T-helper 22 cell (primary cell): Measurements from ENCODE around the gene CXorf58.
"Not testable (repeated sequence)": the region's sequence is repeated elsewhere in the genome, so short reads cannot be mapped to it uniquely, and the experiment has no call there.

Experiments
- DNase-seq: peaks from one replicate; pipeline ENCODE4 v3.0.0-alpha.2; 2020; ENCODE audit warnings: low read depth

The CXorf58 gene, protein sequence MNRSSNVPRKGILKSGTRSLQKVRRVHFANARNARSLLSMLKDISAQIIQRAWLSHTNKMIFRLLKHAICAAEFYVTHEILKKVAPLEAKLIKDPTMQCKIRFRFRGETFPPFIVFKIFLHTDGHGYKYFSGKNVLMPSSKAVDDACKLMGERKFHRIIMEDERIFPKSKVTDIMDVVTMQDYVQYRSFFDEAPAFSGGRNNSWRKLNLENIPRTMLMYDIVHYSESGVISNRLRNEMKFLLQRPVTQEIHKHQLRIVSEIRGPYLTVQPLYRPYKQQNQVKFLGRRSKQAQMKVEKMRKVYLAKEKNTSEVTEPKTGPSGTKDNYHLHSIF

GRCh38 chrX:23907498-23908218 lies at the start of gene CXorf58, which contains the start of gene APOO:
CXorf58 (plus strand) TSS chrX:23908006; CDS start chrX:23910303, 2,297 bp downstream.
APOO (minus strand) TSS chrX:23907938; CDS start chrX:23907702, 236 bp downstream.
- DNase-seq: peak; percentile 82

- DNase-seq: not testable (repeated sequence)
These were observed 48.6 kb upstream of the CXorf58 start for GRCh38 chrX:23859238-23859637.

DNA sequence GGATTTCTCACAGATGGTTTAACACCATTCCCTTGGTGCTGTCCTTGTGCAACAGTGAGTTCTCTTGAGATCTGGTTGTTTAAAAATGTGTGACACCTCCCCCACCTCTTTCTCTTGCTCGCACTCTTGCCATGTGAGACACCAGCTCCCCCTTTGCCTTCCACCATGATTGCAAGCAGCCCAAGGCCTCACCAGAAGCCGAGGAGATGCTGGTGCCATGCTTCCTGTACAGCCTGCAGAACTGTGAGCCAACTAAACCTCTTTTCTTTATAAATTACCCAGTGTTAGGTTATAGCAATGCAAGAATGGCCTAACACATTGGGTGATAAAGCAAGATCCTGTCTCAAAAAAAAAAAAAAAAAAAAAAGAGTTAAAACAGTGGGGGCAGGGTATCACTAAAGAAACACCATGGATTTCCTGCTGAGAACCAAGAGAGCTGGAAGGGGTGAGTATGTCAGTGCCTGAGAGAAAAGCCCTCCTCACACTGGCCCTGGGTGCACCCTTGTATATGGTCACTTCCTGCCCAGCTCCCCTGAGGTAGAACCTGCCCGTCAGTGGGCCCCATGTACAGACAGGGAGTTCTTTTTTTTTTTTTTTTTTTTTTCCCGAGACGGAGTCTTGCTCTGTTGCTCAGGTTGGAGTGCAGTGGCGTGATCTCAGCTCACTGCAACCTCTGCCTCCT lies 46.5 kb upstream of the CXorf58 start:
- DNase-seq: no peak

DNA sequence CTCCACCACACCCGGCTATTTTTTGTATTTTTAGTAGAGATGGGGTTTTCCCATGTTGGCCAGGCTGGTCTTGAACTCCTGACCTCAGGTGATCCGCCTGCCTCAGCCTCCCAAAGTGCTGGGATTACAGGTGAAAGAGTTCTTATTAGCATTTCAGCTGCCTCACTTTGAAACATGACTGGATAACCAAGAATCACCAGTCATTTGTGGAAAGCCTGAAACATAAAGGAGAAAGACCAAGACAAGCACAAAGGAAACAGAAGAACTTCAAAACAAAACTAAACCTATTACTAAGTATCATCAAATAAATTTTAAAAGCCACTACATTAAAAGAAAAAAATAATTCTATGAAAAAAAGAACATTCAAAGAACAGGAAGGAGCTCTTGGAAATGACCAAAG lies 45.9 kb upstream of the CXorf58 start:
- not testable (repeated sequence) for DNase-seq

- DNase-seq: no peak
These were observed 43.0 kb upstream of the CXorf58 start for GRCh38 chrX:23864742-23865326.

GRCh38 chrX:23870041-23870440 lies 37.8 kb upstream of the CXorf58 start:
- DNase-seq: no peak

- DNase-seq: no peak
These were observed 35.8 kb upstream of the CXorf58 start for GRCh38 chrX:23871905-23872546.

DNA sequence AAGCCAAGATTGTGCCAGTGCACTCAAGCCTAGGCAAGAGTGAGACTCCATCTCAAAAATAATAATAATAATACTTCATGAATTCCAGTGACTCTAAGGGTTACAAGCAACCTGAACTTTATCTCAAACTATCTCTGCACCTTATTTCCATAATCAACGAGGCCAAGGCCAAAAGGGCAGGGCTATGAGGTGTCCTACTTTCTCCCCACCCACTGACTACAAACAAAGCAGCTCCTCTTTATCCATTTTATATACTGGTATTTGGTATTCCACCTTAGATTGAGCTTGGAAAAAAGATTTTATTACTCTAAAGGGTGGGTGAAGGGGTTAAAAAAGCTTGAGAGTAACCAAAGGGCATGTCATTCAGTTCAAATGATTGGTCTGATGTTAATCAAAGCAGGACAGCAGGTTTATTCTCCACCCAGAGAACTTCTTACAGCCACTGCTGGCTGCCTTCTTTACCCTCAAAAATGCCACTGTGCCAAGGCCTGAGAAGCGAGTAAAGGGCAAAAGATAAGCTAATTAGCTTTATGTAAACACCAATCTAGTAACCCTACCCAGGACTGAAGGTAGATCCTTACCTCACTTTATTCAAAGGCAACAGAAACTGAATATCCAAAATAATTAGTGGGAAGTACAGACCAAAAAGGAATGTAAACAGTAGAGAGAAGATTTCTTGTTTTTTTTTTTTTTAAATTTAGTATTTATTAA lies 28.3 kb upstream of the CXorf58 start:
- DNase-seq: no peak

GRCh38 chrX:23883737-23884354 lies 24.0 kb upstream of the CXorf58 start:
- no peak for DNase-seq

GRCh38 chrX:23884427-23885024 lies 23.3 kb upstream of the CXorf58 start:
- no peak for DNase-seq

GRCh38 chrX:23885803-23886202 lies 22.0 kb upstream of the CXorf58 start:
- no peak for DNase-seq

- no peak for DNase-seq
These were observed 20.4 kb upstream of the CXorf58 start for GRCh38 chrX:23887451-23887850.

GRCh38 chrX:23887918-23888317 lies 19.9 kb upstream of the CXorf58 start:
- no peak for DNase-seq

- DNase-seq: no peak
These were observed 18.8 kb upstream of the CXorf58 start for GRCh38 chrX:23888887-23889501.

- no peak for DNase-seq
These were observed 16.9 kb upstream of the CXorf58 start for GRCh38 chrX:23890933-23891332.

DNA sequence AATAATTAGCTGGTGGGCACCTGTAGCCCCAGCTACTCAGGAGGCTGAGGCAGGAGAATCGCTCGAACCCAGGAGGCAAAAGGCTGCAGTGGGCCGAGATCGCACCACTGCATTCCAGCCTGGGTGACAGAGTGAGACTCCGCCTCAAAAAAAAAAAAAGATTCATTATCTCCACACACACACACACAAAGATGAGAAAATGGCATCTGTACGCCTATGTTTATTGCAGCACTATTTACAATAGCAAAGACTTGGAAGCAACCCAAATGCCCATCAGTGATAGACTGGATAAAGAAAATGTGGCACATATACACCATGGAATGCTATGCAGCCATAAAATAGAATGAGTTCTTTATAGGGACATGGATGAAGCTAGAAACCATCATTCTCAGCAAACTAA lies 12.8 kb upstream of the CXorf58 start:
- DNase-seq: not testable (repeated sequence)

DNA sequence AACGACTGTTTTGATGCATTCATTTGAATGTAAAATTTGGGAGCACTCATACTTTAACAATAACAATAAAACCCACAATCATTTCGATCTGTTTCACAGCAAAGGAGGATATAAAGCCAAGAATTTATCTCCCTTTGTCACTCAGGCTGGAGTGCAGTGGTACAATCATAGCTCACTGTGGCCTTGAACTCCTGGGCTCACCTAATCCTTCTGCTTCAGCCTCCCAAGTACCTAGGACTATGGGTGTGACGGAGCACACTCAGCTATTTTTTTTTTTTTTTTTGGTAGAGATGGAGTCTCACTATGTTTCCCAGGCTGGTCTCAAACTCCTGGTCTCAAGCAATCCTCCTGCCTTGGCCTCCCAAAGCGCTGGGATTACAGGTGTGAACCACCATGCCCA lies 11.3 kb upstream of the CXorf58 start:
- DNase-seq: not testable (repeated sequence)

GRCh38 chrX:23896981-23897380 lies 10.8 kb upstream of the CXorf58 start:
- DNase-seq: no peak

DNA sequence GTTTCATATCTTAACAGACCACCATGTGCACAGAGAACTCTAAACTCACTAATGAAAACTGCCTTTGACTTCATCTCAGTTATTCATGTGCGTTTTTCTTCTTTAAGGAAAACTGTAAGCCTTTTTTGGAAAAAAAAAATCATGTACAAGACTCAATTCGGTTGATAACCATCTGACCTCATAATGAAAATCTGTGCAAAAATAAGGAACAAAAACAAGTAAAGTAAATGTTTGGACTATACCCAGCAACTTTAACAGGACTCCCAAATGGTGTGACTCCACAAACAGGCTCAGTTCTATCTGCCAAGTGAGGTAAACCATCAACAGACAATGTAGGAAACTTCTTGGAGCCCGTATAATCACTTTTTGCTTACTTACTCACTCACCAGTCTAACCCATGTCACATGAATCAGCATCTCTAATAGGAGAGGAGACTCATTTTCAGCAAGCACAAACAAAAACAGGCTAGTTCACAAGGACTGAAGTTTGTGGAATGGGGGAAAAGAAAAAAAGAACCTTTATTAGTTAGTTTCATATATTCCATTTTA lies 9.3 kb upstream of the CXorf58 start:
- DNase-seq: no peak
